CD4-positive, alpha-beta T cell treated with Interferon gamma for 1 hour (primary cell): ENCODE data around the gene CCDC51.
"Not testable (repeated sequence)": the region's sequence is repeated elsewhere in the genome, so short reads cannot be mapped to it uniquely, and the experiment has no call there.

ENCODE experiments used
- DNase-seq: peaks from one replicate; pipeline ENCODE4 v3.0.0-alpha.2; 2020

Gene CCDC51

GRCh38 chr3:48439820-48440589, at the start of gene CCDC51, which contains the start of gene TMA7:
Gene CCDC51, minus strand, starts transcription at chr3:48440119. Its CDS starts 4,991 bp downstream, at chr3:48435128.
Gene TMA7, plus strand, starts transcription at chr3:48440257. Its CDS starts 40 bp downstream, at chr3:48440297.
- peak; percentile 98 for DNase-seq

GRCh38 chr3:48486952-48487351, 47.0 kb upstream of the CCDC51 start:
- DNase-seq, result no peak

GRCh38 chr3:48482822-48483221, 42.9 kb upstream of the CCDC51 start:
- not testable (repeated sequence) for DNase-seq

GRCh38 chr3:48480891-48481290, 41.0 kb upstream of the CCDC51 start:
- DNase-seq, result not testable (repeated sequence)

- DNase-seq, result peak; percentile 53
These were observed 39.0 kb upstream of the CCDC51 start for GRCh38 chr3:48478626-48479555.

- no peak for DNase-seq
These were observed 38.1 kb upstream of the CCDC51 start for GRCh38 chr3:48477959-48478520.

GRCh38 chr3:48476426-48477053, 36.6 kb upstream of the CCDC51 start:
- no peak for DNase-seq

- no peak for DNase-seq
These were observed 35.3 kb upstream of the CCDC51 start for GRCh38 chr3:48475188-48475587.

GRCh38 chr3:48474619-48475018, 34.7 kb upstream of the CCDC51 start:
- DNase-seq, result no peak

- not testable (repeated sequence) for DNase-seq
These were observed 34.1 kb upstream of the CCDC51 start for GRCh38 chr3:48474031-48474430.

- no peak for DNase-seq
These were observed 33.7 kb upstream of the CCDC51 start for GRCh38 chr3:48473617-48473952.

GRCh38 chr3:48472923-48473616, 33.2 kb upstream of the CCDC51 start:
- peak; percentile 97 for DNase-seq

- no peak for DNase-seq
These were observed 32.7 kb upstream of the CCDC51 start for GRCh38 chr3:48472673-48472922.

- no peak for DNase-seq
These were observed 30.4 kb upstream of the CCDC51 start for GRCh38 chr3:48470286-48470685.

- no peak for DNase-seq
These were observed 29.4 kb upstream of the CCDC51 start for GRCh38 chr3:48469046-48469915.

GRCh38 chr3:48468329-48468731, 28.4 kb upstream of the CCDC51 start:
- DNase-seq, result no peak

GRCh38 chr3:48467473-48468267, 27.8 kb upstream of the CCDC51 start:
- no peak for DNase-seq

GRCh38 chr3:48467110-48467454, 27.2 kb upstream of the CCDC51 start:
- no peak for DNase-seq

- peak; percentile 21 for DNase-seq
These were observed 26.6 kb upstream of the CCDC51 start for GRCh38 chr3:48466386-48467109.
